AG09309 (cell line): ENCODE results near the gene CORO7.
A peak's percentile ranks its signal among the peaks of the same experiment; 100 is the strongest.

ENCODE experiments used
- DNase-seq: peaks from one replicate; pipeline ENCODE4 v3.0.0-alpha.2; 2010; ENCODE audit warnings: low read depth
- H3K4me3 ChIP-seq: 2 replicates; pipeline ENCODE4 v1.5.1; 2011; ENCODE audit warnings: mild to moderate bottlenecking, low read depth, low read length, moderate library complexity; ENCODE audit not compliant: control insufficient read depth
- CTCF ChIP-seq: IDR thresholded peaks from 2 replicates; pipeline ENCODE4 v1.5.1; 2011; ENCODE audit warnings: mild to moderate bottlenecking, low read depth, low read length, inconsistent platforms; ENCODE audit not compliant: insufficient read depth, control insufficient read depth; ENCODE audit errors: missing control alignments

CORO7 gene

GRCh38 chr16:4307215-4308037 lies 109.0 kb downstream of the CORO7 start:
- TF ChIP-seq CTCF = no peak
- peak overlapping the region; percentile 55 for H3K4me3 ChIP-seq
- DNase-seq = peak; percentile 67

GRCh38 chr16:4306470-4307214 lies 109.8 kb downstream of the CORO7 start:
- H3K4me3 ChIP-seq = peak overlapping the region; percentile 55
- no peak for DNase-seq
- TF ChIP-seq CTCF = no peak
